Colon (tissue), 2 donors: ENCODE results near the gene CCL7.

ENCODE experiments used
- FAIRE-seq: peaks from 2 replicates; lab custom pipeline; 2012; peaks lifted over from hg19 to GRCh38; lab: Jason Lieb, UNC
- donor health status: control.
- donor health status: control.

Gene CCL7

DNA sequence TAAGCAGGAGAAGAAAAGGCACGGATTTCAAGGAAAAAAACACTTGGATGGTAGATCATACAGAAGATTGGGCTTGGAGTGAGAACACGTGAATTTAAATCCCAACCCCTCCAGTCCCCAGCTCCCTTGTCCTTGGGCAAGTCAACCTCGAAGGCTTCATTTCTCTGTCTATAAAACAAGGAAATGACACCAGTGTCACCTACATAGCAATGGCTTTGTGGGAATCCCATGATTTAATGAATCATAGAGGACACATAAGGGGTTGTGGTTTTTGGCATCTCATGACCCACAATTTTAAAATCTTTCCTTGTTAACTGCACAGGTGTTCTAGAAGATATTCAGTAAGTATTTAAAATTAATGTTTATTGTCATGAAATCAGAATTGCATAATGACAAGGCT is 23.1 kb upstream of the CCL7 start:
- FAIRE-seq, result no peak

DNA sequence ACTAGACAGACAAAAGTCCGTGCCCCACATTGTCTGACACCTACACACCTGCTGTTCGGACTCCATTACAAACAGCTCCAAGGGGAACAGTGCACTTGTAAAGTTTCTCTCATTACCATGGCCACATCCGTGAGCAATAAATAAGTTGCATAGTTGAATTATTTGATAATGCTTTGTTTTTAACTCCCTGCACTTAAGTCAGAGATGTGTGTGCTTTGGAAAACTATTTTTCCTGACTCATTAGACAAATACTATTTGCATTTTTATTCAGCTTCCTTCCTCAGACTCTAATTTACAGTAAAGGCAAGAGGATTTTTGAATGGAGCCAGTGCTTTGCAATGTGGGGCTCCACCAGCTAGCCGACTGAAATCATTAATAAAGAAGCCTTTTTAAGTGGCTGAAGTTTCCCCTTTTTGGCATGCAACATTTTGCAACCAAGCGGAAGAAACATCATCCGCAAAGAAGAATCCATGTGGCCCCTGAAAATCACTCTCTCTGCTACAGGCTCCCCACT is 21.5 kb upstream of the CCL7 start:
- FAIRE-seq, result no peak

DNA sequence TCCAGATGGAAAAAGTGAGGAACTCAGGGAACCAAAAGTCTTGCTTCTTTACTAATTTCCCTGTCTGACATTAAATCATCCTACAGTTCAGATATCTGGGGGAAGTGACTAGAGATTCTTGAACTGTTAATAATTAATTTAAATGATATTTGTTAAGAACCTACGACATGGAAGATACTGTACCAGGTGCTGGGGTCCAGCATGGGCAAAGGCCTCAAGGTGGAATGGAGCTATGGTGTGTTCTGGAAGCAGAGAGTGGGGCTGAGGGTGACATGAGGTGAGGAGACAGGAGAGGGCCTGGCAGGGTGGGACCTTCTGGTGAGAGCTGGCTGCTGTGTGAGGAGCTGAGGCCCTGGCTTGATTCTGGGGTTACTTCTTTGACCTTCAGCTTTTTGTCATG is 21.0 kb upstream of the CCL7 start:
- FAIRE-seq, result no peak

- no peak for FAIRE-seq
Measured at GRCh38 chr17:34249478-34249877, 20.5 kb upstream of the CCL7 start.

DNA sequence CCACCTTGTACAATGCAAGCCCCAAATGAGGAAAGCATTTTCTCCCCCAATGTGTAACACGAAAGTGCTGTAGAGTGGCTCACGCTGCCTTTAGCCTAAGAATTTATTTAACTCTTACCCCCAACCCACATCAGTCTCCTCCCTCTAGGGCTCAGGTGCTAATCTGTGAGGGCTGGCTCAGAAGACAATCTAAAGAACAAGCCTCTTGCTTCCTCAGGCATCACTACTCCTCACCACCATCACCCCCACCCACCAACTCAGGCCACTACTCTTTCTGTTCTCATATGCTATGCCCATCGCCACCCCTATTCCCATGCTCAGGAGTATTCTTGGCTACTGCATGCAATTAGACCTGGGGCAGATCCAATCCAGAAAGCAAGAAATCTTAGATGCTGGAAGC is 18.8 kb upstream of the CCL7 start:
- FAIRE-seq, result no peak

DNA sequence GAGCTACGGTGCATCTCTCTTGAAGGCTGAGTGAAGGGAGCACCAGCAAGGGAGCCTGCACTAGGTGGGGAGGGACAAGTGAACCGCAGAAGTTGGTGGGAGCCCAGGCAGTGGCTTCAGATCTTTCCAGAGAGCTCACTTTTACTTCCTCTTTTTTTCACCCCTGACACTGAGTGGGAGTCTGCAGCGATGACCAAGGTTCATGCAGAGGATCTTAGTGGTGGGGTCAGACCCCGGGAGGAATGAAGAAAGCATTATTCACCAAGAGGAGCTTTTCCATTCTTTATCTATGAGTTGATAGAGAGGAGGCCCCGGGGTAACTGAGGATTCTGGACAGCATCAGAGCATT is 18.0 kb upstream of the CCL7 start:
- no peak for FAIRE-seq

DNA sequence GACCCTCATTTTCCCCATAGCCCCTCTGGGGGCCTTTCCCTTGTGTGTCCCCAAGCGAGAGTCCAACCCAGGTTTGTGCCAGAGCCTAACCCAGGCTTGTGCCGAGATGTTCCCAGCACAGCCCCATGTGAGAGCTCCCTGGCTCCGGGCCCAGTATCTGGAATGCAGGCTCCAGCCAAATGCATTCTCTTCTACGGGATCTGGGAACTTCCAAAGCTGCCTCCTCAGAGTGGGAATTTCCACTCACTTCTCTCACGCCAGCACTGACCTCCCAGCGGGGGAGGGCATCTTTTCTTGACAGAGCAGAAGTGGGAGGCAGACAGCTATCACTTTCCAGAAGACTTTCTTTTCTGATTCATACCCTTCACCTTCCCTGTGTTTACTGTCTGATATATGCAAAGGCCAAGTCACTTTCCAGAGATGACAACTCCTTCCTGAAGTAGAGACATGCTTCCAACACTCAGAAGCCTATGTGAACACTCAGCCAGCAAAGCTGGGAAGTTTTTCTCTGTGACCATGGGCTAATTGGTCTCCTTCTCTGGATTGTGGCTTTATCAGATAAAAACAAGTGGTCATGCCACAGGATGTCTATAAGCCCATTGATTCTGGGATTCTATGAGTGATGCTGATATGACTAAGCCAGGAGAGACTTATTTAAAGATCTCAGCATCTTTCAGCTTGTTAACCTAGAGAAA is 17.4 kb upstream of the CCL7 start:
- no peak for FAIRE-seq

DNA sequence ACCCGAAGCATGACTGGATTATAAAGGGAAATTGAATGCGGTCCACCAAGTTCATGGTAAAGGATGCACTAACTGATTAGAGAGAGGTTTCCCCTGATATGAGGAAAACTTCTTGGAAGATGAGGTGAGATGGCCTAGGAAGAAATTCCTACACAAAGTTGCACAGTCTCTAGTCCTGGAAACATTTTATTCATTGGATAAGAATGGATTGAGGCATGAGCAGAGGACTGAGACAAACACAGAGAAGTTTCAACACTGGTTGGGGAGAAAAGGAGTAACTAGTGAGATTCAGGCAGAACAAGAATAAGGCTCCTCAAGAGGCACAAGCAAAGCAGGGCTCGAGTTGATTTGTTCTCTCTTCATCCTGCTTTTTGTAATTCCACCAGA is 16.9 kb upstream of the CCL7 start:
- no peak for FAIRE-seq

- no peak for FAIRE-seq
Measured at GRCh38 chr17:34254146-34254545, 15.9 kb upstream of the CCL7 start.

- no peak for FAIRE-seq
Measured at GRCh38 chr17:34254651-34255380, 15.2 kb upstream of the CCL7 start, which contains the start of gene CCL2. CCL2 (plus strand) TSS chr17:34255285; CDS start chr17:34255350, 65 bp downstream.

DNA sequence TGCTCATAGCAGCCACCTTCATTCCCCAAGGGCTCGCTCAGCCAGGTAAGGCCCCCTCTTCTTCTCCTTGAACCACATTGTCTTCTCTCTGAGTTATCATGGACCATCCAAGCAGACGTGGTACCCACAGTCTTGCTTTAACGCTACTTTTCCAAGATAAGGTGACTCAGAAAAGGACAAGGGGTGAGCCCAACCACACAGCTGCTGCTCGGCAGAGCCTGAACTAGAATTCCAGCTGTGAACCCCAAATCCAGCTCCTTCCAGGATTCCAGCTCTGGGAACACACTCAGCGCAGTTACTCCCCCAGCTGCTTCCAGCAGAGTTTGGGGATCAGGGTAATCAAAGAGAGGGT is 14.7 kb upstream of the CCL7 start:
- FAIRE-seq, result no peak

GRCh38 chr17:34255841-34256240 is 14.2 kb upstream of the CCL7 start:
- FAIRE-seq, result no peak

GRCh38 chr17:34257299-34257985 is 12.6 kb upstream of the CCL7 start:
- FAIRE-seq, result no peak

GRCh38 chr17:34257986-34258326 is 12.1 kb upstream of the CCL7 start:
- FAIRE-seq, result no peak

DNA sequence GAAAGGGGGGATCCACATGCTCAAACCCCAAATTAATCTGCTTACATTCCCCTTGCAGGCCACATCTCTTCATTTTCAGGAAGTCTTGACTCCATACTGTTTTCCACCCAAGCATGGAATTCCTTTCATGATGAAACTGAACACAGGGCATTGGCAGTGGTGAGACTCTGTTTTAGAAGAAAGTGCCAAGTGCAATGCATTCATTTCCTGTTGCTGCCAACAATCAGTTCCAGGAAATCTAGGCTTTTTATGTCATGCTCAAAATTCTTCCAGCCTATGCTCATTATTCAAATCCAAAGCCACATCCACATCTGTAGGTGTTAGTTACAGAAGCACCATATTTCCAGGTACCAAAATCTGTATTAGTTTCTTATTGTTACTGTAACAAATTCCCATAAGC is 10.9 kb upstream of the CCL7 start:
- no peak for FAIRE-seq

DNA sequence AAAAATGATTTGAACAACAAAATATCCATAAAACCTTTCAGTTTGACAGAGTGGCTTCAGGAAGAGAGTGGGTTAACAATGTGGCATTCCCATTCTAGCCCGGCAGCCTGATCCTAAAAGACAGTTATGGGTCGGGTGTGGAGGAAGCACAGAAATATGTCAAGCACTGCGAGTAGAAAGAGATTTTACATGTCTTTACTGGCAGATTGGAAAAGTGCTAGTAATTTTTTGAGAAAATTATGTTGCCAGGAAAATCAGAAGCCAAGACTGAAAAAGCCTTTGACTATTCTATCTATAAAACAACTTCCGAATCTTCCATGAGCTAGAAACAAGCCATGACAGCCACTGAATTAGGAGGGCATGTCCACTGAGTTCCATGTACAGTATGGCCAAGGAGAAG is 9.2 kb upstream of the CCL7 start:
- FAIRE-seq, result no peak

- no peak for FAIRE-seq
Measured at GRCh38 chr17:34261568-34262337, 8.3 kb upstream of the CCL7 start.

DNA sequence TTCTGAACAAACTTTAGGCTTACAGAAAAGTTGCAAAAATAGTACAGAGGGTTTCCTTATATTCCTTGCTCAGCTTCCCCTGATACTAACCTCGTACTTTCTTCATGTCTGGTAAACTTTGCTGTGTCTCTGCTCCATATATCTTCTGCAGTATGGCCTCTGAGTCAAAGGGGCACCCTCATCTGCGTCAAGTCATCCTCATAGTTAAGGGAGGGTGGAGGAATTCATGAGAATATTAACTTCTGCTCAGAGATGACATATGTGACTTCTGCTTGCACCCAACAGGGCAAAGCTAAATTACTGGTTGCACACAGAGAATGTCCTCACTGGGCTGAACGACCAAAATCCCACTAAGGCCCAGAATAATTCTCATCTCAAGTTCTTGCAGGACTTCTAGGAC is 4.3 kb upstream of the CCL7 start:
- no peak for FAIRE-seq

DNA sequence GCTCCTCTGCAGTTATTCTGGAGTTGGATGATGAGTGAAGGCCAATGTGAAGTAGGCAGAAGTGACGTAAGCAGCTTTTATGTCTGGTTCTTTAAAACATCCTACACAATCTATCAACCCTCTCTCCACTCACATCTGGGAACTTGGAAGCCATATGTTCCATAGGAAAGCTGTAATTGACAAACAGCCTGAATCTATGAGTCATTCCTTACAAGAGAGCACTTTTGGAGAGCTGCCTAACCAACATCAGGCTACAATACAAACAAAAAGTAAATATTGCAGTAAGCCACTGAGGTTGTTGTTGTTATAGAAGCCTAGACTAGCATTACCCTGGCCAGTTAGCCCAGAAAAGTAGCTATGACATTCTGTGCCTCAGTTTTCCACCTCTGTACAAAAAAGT is 5.9 kb downstream of the CCL7 start:
- FAIRE-seq, result no peak

DNA sequence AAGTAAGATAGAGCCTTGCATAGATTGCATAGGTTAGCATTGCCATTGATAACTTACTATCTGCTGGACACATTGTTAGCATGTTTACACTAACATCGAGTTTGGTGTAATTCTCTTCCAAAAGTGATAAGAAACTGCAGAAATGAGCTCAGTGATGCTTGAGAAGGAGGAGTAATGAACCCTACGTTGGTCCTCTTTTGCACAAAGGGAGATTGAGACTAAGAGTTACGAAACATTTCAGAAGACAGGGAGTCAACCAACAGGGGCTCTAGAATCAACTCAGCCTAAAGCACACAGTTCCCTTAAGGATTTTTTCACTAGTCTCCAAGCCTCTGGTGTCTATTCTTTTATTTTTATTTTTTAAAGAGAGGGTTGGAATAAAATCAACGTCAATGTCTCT is 6.8 kb downstream of the CCL7 start:
- FAIRE-seq, result no peak

- FAIRE-seq, result no peak
Measured at GRCh38 chr17:34283571-34283970, 13.6 kb downstream of the CCL7 start.

- FAIRE-seq, result no peak
Measured at GRCh38 chr17:34285286-34285792, 15.3 kb downstream of the CCL7 start, which contains the start of gene CCL11. CCL11 (plus strand) TSS chr17:34285742; CDS start chr17:34285809, 67 bp downstream.
